K562 (cell line): Measurements from ENCODE around the gene ZDHHC16. TPM values are rescaled to one million over a fixed set of nuclear protein-coding genes. Genes with fewer than 3 reads are reported as not detected.

Experiments used
- CBX3 ChIP-seq, 2 experiments: IDR thresholded peaks; 1 replicate in 1 of 2; 2 replicates in 1 of 2; pipeline ENCODE4 v1.6.1; 2012; ENCODE audit warnings: inconsistent platforms in 2 of 2, low read length in 2 of 2, borderline replicate concordance in 1 of 2, control low read depth in 1 of 2
- GABPB1 ChIP-seq: sonication (generic); formaldehyde crosslinking; IDR thresholded peaks from 2 replicates; pipeline ENCODE4 v1.8.0; 2022; ENCODE audit warnings: mild to moderate bottlenecking, missing genetic modification reagents
- GTF2E2 ChIP-seq: fragments of 200-800 bp; sonication (Bioruptor generic); IDR thresholded peaks from 2 replicates; pipeline ENCODE4 v1.6.1; 2016; ENCODE audit warnings: missing genetic modification characterization, missing compliant biosample characterization
- HMGN3 ChIP-seq: IDR thresholded peaks from 2 replicates; pipeline ENCODE4 v1.6.1; 2011; ENCODE audit warnings: borderline replicate concordance, low read depth, mild to moderate bottlenecking, mixed read lengths, low read length; ENCODE audit not compliant: insufficient read length; ENCODE audit errors: extremely low read depth
- NEUROD1 ChIP-seq: fragments of 150-350 bp; IDR thresholded peaks from 2 replicates; pipeline ENCODE4 v1.6.1; 2014; ENCODE audit warnings: borderline replicate concordance, low read length, low read depth; ENCODE audit not compliant: partially characterized antibody
- NFIC ChIP-seq: fragments of 450-650 bp; IDR thresholded peaks from 2 replicates; pipeline ENCODE4 v1.6.1; 2017; ENCODE audit warnings: mild to moderate bottlenecking, inconsistent platforms
- SUPT5H ChIP-seq: fragments of 450-650 bp; IDR thresholded peaks from 2 replicates; pipeline ENCODE4 v1.6.1; 2016
- TEAD4 ChIP-seq, 2 experiments: sonication (generic) in 1 of 2; formaldehyde crosslinking in 1 of 2; IDR thresholded peaks; 2 replicates each; pipeline versions ENCODE4 v1.6.1 to v1.8.0; 2012 to 2022; ENCODE audit warnings: borderline replicate concordance in 1 of 2, inconsistent platforms in 1 of 2, low read length in 1 of 2, mild to moderate bottlenecking in 1 of 2, missing genetic modification reagents in 1 of 2
- ZEB2 ChIP-seq: fragments of 450-650 bp; IDR thresholded peaks from 2 replicates; pipeline ENCODE4 v1.6.1; 2016
- ZFX ChIP-seq: sonication (generic); formaldehyde crosslinking; IDR thresholded peaks from 2 replicates; pipeline ENCODE4 v1.8.0; 2022; ENCODE audit warnings: mild to moderate bottlenecking, missing genetic modification reagents, moderate library complexity
- ZNF124 ChIP-seq: sonication (generic); formaldehyde crosslinking; IDR thresholded peaks from 2 replicates; pipeline ENCODE4 v1.8.1; 2022; ENCODE audit warnings: missing genetic modification reagents
- ZNF263 ChIP-seq: sonication (generic); formaldehyde crosslinking; IDR thresholded peaks from 2 replicates; pipeline ENCODE4 v1.8.0; 2022; ENCODE audit warnings: mild to moderate bottlenecking, missing genetic modification reagents, borderline replicate concordance
- ZNF3 ChIP-seq: fragments of 250-450 bp; sonication (Bioruptor Pico); IDR thresholded peaks from 2 replicates; pipeline ENCODE4 v1.5.0; 2021; ENCODE audit warnings: mild to moderate bottlenecking, moderate library complexity
- ZNF384 ChIP-seq: IDR thresholded peaks from 2 replicates; pipeline ENCODE4 v1.6.1; 2012; ENCODE audit warnings: low read depth, low read length, improper control_type of control experiment
- ZNF561 ChIP-seq: fragments of 450-650 bp; formaldehyde crosslinking; conservative IDR thresholded peaks from 2 replicates; pipeline ENCODE4 v1.4.0; 2020; ENCODE audit warnings: mild to moderate bottlenecking, moderate library complexity
- ZNF695 ChIP-seq: fragments of 450-650 bp; formaldehyde crosslinking; IDR thresholded peaks from 2 replicates; pipeline ENCODE4 v1.4.0; 2020; ENCODE audit warnings: mild to moderate bottlenecking, moderate library complexity
- polyA plus RNA-seq, 8 experiments: library from polyadenylated mRNA; depleted of rRNA in 4 of 8; stranded (reverse) in 5 of 8; unstranded in 3 of 8; fragments of >200 nt; fragmentation: Nextera tagmentation in 2 of 8; fragmentation: Illumina TruSeq in 1 of 8; extraction: Ambion mirVana in 2 of 8; extraction: Trizol in 1 of 8; gene quantifications; 2 replicates each; pipeline versions ENCODE4 v1.2.1 to v1.2.3, GENCODE V29; 2011 to 2014; ENCODE audit warnings: inconsistent platforms in 1 of 8, missing spikeins in 1 of 8
- total RNA-seq, 7 experiments: library from RNA; depleted of rRNA in 6 of 7; stranded (reverse); fragments of >200 nt in 6 of 7; fragmentation: Illumina TruSeq in 2 of 7; extraction: Trizol in 2 of 7; gene quantifications; 2 replicates each; pipeline versions ENCODE4 v1.2.1 to v1.2.3, GENCODE V29; 2011 to 2021; ENCODE audit warnings: low replicate concordance in 1 of 7
- TF ChIP-seq, protein P1 (sequence below): fragments of 450-650 bp; IDR thresholded peaks from 2 replicates; pipeline ENCODE4 v1.6.1; 2016; ENCODE audit warnings: mild to moderate bottlenecking, moderate library complexity

ZDHHC16 gene
- total and polyA plus RNA-seq, 9 of the 15 experiments (the other 6 are each of a cell fraction or from before 2014, with no cell fraction given) = 12.5 to 33.8 (median 21.3) TPM

DNA sequence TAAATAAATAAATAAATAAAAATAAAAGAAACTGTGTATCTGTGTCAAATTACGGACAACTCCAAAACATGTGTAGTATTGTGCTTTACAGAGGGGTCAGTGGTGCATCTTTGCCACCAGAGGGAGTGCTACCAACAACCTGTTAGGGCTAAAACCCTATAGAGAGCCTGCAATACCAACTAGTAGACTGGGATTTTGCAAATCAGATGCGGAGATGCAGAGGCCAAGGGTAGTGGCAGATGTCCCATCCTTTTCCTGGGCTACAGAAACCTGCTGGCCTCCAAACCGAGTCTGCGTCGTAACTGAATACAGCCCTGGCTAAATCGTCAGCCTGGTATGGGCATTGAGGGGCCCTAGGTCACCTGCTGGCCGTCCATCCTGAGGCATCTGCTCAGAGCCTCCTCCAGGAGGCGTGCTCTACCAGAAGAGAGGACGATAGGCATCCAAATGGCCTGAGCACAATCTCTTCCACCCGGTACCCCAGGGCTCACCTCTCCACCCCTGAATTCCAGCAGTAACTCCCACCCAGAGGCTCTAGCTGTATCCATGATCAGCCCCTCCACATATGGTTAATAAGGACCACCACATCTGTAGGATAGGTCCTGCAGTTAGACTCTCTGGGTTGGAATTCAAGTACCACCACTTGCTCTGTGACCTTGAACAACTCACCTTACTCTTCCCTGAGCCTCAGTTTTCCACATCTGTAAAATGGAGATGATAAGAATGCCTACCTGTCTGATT lies 38.6 kb upstream of the ZDHHC16 start (continued):
- TF ChIP-seq, protein P1, sequence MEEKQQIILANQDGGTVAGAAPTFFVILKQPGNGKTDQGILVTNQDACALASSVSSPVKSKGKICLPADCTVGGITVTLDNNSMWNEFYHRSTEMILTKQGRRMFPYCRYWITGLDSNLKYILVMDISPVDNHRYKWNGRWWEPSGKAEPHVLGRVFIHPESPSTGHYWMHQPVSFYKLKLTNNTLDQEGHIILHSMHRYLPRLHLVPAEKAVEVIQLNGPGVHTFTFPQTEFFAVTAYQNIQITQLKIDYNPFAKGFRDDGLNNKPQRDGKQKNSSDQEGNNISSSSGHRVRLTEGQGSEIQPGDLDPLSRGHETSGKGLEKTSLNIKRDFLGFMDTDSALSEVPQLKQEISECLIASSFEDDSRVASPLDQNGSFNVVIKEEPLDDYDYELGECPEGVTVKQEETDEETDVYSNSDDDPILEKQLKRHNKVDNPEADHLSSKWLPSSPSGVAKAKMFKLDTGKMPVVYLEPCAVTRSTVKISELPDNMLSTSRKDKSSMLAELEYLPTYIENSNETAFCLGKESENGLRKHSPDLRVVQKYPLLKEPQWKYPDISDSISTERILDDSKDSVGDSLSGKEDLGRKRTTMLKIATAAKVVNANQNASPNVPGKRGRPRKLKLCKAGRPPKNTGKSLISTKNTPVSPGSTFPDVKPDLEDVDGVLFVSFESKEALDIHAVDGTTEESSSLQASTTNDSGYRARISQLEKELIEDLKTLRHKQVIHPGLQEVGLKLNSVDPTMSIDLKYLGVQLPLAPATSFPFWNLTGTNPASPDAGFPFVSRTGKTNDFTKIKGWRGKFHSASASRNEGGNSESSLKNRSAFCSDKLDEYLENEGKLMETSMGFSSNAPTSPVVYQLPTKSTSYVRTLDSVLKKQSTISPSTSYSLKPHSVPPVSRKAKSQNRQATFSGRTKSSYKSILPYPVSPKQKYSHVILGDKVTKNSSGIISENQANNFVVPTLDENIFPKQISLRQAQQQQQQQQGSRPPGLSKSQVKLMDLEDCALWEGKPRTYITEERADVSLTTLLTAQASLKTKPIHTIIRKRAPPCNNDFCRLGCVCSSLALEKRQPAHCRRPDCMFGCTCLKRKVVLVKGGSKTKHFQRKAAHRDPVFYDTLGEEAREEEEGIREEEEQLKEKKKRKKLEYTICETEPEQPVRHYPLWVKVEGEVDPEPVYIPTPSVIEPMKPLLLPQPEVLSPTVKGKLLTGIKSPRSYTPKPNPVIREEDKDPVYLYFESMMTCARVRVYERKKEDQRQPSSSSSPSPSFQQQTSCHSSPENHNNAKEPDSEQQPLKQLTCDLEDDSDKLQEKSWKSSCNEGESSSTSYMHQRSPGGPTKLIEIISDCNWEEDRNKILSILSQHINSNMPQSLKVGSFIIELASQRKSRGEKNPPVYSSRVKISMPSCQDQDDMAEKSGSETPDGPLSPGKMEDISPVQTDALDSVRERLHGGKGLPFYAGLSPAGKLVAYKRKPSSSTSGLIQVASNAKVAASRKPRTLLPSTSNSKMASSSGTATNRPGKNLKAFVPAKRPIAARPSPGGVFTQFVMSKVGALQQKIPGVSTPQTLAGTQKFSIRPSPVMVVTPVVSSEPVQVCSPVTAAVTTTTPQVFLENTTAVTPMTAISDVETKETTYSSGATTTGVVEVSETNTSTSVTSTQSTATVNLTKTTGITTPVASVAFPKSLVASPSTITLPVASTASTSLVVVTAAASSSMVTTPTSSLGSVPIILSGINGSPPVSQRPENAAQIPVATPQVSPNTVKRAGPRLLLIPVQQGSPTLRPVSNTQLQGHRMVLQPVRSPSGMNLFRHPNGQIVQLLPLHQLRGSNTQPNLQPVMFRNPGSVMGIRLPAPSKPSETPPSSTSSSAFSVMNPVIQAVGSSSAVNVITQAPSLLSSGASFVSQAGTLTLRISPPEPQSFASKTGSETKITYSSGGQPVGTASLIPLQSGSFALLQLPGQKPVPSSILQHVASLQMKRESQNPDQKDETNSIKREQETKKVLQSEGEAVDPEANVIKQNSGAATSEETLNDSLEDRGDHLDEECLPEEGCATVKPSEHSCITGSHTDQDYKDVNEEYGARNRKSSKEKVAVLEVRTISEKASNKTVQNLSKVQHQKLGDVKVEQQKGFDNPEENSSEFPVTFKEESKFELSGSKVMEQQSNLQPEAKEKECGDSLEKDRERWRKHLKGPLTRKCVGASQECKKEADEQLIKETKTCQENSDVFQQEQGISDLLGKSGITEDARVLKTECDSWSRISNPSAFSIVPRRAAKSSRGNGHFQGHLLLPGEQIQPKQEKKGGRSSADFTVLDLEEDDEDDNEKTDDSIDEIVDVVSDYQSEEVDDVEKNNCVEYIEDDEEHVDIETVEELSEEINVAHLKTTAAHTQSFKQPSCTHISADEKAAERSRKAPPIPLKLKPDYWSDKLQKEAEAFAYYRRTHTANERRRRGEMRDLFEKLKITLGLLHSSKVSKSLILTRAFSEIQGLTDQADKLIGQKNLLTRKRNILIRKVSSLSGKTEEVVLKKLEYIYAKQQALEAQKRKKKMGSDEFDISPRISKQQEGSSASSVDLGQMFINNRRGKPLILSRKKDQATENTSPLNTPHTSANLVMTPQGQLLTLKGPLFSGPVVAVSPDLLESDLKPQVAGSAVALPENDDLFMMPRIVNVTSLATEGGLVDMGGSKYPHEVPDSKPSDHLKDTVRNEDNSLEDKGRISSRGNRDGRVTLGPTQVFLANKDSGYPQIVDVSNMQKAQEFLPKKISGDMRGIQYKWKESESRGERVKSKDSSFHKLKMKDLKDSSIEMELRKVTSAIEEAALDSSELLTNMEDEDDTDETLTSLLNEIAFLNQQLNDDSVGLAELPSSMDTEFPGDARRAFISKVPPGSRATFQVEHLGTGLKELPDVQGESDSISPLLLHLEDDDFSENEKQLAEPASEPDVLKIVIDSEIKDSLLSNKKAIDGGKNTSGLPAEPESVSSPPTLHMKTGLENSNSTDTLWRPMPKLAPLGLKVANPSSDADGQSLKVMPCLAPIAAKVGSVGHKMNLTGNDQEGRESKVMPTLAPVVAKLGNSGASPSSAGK = no peak; the same call in 1 of the 2 replicates
- TF ChIP-seq ZNF263 (CRISPR knock-in tag) = no peak
- no peak for TF ChIP-seq CBX3 (IDR thresholded peaks at IDR 0.05; ENCODE audit: borderline replicate concordance in 1 of 2, low read length in 2 of 2)
- TF ChIP-seq NFIC = no peak
- TF ChIP-seq NEUROD1 = no peak
- TF ChIP-seq ZNF695 (CRISPR knock-in tag) = no peak
- TF ChIP-seq HMGN3 = no peak
- TF ChIP-seq GTF2E2 (tag) = no peak
- peak; percentile 47; the same call in 1 of the 2 replicates for TF ChIP-seq ZEB2
- no peak for TF ChIP-seq ZNF3 (CRISPR knock-in tag)
- TF ChIP-seq ZNF561 (CRISPR knock-in tag) = no peak
- TF ChIP-seq ZFX (CRISPR knock-in tag) = no peak
- no peak for TF ChIP-seq ZNF384
- TF ChIP-seq SUPT5H = no peak
- TF ChIP-seq ZNF124 (CRISPR knock-in tag) = no peak
- TF ChIP-seq GABPB1 (CRISPR knock-in tag) = no peak
- peak; percentile 56; the same call in 1 of the 2 replicates for TF ChIP-seq TEAD4 (IDR thresholded peaks at IDR 0.05; ENCODE audit: low read length)
- no peak for TF ChIP-seq TEAD4 (CRISPR knock-in tag; IDR thresholded peaks at IDR 0.05; ENCODE audit: borderline replicate concordance)
